Smooth muscle cell (in vitro differentiated cells): Measurements from ENCODE around the gene CMKLR1. TPM values are rescaled to one million over a fixed set of nuclear protein-coding genes. Genes with fewer than 3 reads are reported as not detected.

Experiments
- DNase-seq: peaks from one replicate; lab custom pipeline; 2025; ENCODE audit not compliant: unreplicated experiment; lab: John Stamatoyannopoulos, UW
- H2AFZ ChIP-seq: fragments of 200-600 bp; sonication (generic); 2 replicates; pipeline ENCODE4 v1.6.0; 2016; ENCODE audit warnings: antibody characterized with exemption, low read depth, mild to moderate bottlenecking
- H3F3A ChIP-seq: fragments of 200-600 bp; sonication (generic); 2 replicates; pipeline ENCODE4 v1.6.0; 2017; ENCODE audit warnings: antibody characterized with exemption, low read depth
- H3K27ac ChIP-seq: fragments of 200-600 bp; sonication (generic); 2 replicates; pipeline ENCODE4 v1.5.1; 2016; ENCODE audit warnings: low read depth, mild to moderate bottlenecking
- H3K27me3 ChIP-seq: fragments of 200-600 bp; sonication (generic); 2 replicates; pipeline ENCODE4 v1.6.1; 2016; ENCODE audit warnings: low read depth, mild to moderate bottlenecking
- H3K36me3 ChIP-seq: fragments of 200-600 bp; sonication (generic); 2 replicates; pipeline ENCODE4 v1.5.1; 2016; ENCODE audit warnings: low read depth
- H3K4me1 ChIP-seq: fragments of 200-600 bp; sonication (generic); 2 replicates; pipeline ENCODE4 v1.5.1; 2016; ENCODE audit warnings: low read depth
- H3K4me2 ChIP-seq: fragments of 200-600 bp; sonication (generic); 2 replicates; pipeline ENCODE4 v1.6.0; 2016; ENCODE audit warnings: mild to moderate bottlenecking
- H3K4me3 ChIP-seq: fragments of 200-600 bp; sonication (generic); 2 replicates; pipeline ENCODE4 v1.5.1; 2016; ENCODE audit warnings: mild to moderate bottlenecking
- H3K79me2 ChIP-seq: fragments of 200-600 bp; sonication (generic); 2 replicates; pipeline ENCODE4 v1.6.0; 2016; ENCODE audit warnings: low read depth, mild to moderate bottlenecking
- H3K9ac ChIP-seq: fragments of 200-600 bp; sonication (generic); 2 replicates; pipeline ENCODE4 v1.6.0; 2016; ENCODE audit warnings: low read depth
- H3K9me3 ChIP-seq: fragments of 200-600 bp; sonication (generic); replicated peaks from 2 replicates; pipeline ENCODE4 v1.5.1; 2016; ENCODE audit warnings: low read depth
- H4K20me1 ChIP-seq: fragments of 200-600 bp; sonication (generic); 2 replicates; pipeline ENCODE4 v1.6.0; 2016; ENCODE audit warnings: low read depth
- WGBS: methylation state at CpG from one replicate; pipeline ENCODE4 v1.1.7; 2016; ENCODE audit warnings: low lambda C conversion rate; 5-methylcytosine and 5-hydroxymethylcytosine counted together
- polyA plus RNA-seq: library from polyadenylated mRNA; unstranded; fragments of >200 nt; fragmentation: Nextera tagmentation; extraction: Ambion mirVana; gene quantifications from 2 replicates; pipeline ENCODE4 v1.2.1, GENCODE V29; 2016
- total RNA-seq: library from RNA; depleted of rRNA; stranded (reverse); fragments of >200 nt; gene quantifications from 2 replicates; pipeline ENCODE4 v1.2.3, GENCODE V29; 2014
- TF ChIP-seq, protein P1 (sequence below): fragments of 200-600 bp; sonication (generic); IDR thresholded peaks from 2 replicates; pipeline ENCODE4 v1.5.1; 2017; ENCODE audit warnings: borderline replicate concordance, mild to moderate bottlenecking, antibody characterized with exemption; ENCODE audit not compliant: insufficient read depth, poor library complexity, severe bottlenecking

The CMKLR1 gene
- total and polyA plus RNA-seq, 2 experiments from 2014 or later: 179 to 294 TPM

DNA sequence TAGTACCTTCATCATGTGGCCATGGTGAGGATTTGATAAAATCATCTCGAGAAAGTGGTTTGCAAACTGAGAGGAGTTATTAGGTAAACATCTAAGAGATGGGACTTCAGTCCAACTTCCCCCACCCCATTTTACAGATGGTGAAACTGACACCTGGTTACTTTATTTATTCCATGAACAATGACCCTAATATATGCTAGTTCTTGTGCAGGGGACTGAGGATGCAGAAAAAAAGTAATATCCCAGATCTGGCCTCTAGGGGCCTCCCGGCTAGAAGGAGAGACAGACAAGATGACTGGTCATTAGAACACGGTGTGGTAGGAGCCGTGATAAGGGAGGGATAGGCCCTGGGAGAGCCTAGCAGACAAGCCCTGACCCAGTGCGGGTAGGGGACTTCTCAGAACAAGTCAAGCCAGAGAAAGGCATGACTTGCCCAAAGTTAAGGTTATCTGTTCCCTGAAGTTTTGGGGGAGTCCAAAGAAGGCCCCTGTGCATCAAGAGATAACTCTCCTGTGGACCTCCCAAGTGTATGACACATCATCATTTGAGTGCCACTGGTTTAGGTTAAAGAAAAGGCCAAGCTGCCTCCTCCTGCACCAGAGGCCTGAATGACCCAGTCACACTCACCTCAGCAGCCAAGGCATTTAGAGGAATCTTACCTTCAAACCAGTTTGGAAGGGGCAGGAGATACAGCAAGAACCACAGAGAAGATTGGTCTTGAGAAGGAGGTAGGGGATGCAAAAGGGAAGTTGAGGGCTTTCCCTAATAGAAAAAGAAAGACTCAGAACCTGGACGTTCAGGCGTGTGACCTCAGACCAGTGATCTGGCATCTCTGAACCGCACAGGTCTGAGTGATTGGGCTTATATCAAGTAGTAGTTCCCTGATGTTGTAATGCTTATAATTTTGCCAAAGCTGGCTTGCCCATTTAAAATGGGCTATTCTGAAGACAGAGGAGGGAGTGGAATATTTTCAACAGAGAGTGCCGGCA lies 1.6 kb downstream of the CMKLR1 start:
- H3K4me3 ChIP-seq: peak overlapping the region; percentile 54
- H3K79me2 ChIP-seq: peaks cover 63% of the 10 kb centered on the region
- TF ChIP-seq, protein P1, sequence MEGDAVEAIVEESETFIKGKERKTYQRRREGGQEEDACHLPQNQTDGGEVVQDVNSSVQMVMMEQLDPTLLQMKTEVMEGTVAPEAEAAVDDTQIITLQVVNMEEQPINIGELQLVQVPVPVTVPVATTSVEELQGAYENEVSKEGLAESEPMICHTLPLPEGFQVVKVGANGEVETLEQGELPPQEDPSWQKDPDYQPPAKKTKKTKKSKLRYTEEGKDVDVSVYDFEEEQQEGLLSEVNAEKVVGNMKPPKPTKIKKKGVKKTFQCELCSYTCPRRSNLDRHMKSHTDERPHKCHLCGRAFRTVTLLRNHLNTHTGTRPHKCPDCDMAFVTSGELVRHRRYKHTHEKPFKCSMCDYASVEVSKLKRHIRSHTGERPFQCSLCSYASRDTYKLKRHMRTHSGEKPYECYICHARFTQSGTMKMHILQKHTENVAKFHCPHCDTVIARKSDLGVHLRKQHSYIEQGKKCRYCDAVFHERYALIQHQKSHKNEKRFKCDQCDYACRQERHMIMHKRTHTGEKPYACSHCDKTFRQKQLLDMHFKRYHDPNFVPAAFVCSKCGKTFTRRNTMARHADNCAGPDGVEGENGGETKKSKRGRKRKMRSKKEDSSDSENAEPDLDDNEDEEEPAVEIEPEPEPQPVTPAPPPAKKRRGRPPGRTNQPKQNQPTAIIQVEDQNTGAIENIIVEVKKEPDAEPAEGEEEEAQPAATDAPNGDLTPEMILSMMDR: peak; percentile 51
- H2AFZ ChIP-seq: no peak overlapping the region
- 58% methylated on average over 9 of the region's 9 CpGs for WGBS
- peaks cover 3% of the 10 kb centered on the region for H3K27me3 ChIP-seq
- no peaks in the 10 kb centered on the region for H3K9me3 ChIP-seq
- peaks cover 22% of the 10 kb centered on the region for H4K20me1 ChIP-seq
- H3K9ac ChIP-seq: peak overlapping the region; percentile 73
- H3K4me1 ChIP-seq: peaks cover 20% of the 10 kb centered on the region
- DNase-seq: no peak
- peaks cover 23% of the 10 kb centered on the region for H3F3A ChIP-seq
- H3K4me2 ChIP-seq: peak overlapping the region; percentile 94
- H3K36me3 ChIP-seq: no peaks in the 10 kb centered on the region
- peak overlapping the region; percentile 86 for H3K27ac ChIP-seq

DNA sequence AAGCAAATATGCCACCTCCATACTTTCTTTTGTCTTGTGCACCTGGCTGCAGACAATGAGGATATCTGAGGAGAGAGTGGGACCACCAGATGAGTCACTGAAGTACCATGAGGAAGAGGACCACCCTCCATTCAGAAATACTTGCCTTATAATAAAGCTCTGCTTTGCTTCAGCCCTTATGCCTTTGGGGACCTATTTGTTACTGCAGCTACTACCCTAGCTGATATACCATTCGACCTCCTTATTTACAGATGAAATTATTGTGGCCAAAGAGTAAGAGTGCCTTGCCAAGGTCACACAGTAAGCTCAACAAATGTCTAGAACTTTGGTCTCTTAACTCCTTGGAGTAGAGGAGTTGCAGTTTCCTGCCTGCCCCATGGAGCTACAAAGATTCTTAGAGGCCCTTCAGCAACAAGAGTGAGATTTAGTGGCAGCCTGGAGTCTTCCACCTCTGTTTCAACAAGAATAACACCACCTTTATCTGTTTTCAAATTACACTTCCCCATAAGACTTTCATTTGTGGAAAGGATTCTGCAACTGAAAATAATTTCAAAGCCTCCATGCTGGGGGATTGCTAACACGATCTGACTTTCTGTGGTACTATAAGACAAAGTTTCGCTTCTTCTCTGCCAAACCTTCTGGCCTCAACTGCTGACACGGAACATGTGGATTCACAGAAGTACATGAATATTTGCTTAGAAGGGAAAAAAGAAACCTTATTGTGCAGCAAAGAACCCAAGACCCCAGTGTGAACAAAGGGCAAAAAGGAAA lies 3.6 kb downstream of the CMKLR1 start:
- TF ChIP-seq, protein P1: no peak
- Histone ChIP-seq H3K79me2 (peaks cover 83% of the 10 kb centered on the region), H3K27ac (peak overlapping the region; percentile 86), H3K4me3 (no peak overlapping the region), H3K4me1 (peaks cover 20% of the 10 kb centered on the region), H4K20me1 (peaks cover 42% of the 10 kb centered on the region), H3K27me3 (peaks cover 3% of the 10 kb centered on the region), H3K4me2 (peak overlapping the region; percentile 94), H3K9me3 (no peaks in the 10 kb centered on the region), H3F3A (peaks cover 23% of the 10 kb centered on the region), H3K36me3 (no peaks in the 10 kb centered on the region), H2AFZ (no peak overlapping the region), H3K9ac (no peak overlapping the region)
- DNase-seq: no peak
- 96% methylated on average over 4 of the region's 4 CpGs for WGBS

DNA sequence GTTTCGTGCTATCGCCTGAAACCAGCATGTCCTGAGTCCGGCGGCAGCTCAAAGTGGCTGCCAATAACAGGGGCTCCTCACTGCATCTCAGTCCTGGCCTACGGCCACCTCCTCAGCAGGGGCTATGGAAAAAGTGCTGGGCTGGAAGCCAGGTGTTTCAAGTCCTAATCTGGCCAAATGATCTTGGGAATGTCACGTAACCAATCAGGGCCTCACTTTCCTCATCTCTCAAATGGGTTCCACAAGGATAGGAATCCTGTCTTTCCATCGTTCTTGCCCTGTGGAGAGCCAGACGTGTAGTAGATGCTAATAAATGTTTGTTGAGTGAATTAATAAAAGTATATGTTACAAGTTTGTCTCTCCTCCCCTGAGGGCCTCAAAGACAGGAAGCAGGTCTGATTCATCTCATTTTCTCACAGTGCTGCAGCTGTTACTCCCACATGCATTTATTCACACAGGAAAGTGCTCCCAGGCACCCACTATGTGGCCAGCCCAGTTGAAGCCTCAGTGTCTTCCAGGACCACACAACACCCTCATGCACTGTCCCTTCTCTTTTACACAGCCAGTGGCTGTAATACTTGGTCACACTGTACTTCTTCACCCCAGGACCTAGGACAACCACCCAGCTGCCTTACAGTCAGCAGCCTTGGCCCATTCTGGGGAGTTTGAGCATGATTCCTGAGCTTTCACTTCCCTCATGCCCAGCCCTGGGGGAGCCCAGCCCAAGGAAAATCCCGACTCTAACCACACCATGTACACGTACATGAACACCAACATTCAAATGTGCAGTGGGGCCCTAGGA lies 5.0 kb downstream of the CMKLR1 start:
- H4K20me1 ChIP-seq: peaks cover 51% of the 10 kb centered on the region
- H3K9ac ChIP-seq: peak overlapping the region; percentile 72
- H2AFZ ChIP-seq: no peak overlapping the region
- peaks cover 97% of the 10 kb centered on the region for H3K79me2 ChIP-seq
- no peaks in the 10 kb centered on the region for H3K9me3 ChIP-seq
- peak overlapping the region; percentile 86 for H3K27ac ChIP-seq
- H3K4me2 ChIP-seq: peak overlapping the region; percentile 94
- peaks cover 16% of the 10 kb centered on the region for H3F3A ChIP-seq
- H3K27me3 ChIP-seq: peaks cover 3% of the 10 kb centered on the region
- no peaks in the 10 kb centered on the region for H3K36me3 ChIP-seq
- H3K4me3 ChIP-seq: no peak overlapping the region
- H3K4me1 ChIP-seq: peaks cover 12% of the 10 kb centered on the region
- 68% methylated on average over 10 of the region's 10 CpGs for WGBS
- no peak for DNase-seq
- TF ChIP-seq, protein P1: no peak
